ENCODE results near the gene USP2.
"Not testable (repeated sequence)": the region's sequence is repeated elsewhere in the genome, so short reads cannot be mapped to it uniquely, and the experiment has no call there.

USP2 gene

DNA sequence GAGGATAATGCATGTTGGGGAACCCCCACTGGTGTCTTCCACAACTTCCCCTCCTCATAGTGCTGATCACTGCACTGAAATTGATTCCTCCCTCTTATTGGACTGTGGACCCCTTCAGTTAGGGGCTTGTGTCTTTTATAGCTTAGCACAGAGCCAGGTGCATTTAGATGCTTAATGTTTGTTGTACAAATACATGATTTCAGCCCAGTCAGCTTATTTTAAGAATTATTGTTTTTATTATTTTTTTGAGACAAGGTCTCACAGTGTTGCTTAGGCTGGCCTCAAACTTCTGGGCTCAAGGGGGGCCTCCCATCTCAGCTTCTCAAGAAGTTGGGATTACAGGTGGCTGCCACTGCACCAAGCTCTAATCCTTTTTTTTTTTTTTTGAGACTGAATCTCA, 33.2 kb upstream of the USP2 start:
- no peak overlapping the region for H3K4me3 ChIP-seq (ENCODE audit: low read depth, low read length)
- DNase-seq (ENCODE audit: low read depth) = no peak
- TF ChIP-seq, protein P1, sequence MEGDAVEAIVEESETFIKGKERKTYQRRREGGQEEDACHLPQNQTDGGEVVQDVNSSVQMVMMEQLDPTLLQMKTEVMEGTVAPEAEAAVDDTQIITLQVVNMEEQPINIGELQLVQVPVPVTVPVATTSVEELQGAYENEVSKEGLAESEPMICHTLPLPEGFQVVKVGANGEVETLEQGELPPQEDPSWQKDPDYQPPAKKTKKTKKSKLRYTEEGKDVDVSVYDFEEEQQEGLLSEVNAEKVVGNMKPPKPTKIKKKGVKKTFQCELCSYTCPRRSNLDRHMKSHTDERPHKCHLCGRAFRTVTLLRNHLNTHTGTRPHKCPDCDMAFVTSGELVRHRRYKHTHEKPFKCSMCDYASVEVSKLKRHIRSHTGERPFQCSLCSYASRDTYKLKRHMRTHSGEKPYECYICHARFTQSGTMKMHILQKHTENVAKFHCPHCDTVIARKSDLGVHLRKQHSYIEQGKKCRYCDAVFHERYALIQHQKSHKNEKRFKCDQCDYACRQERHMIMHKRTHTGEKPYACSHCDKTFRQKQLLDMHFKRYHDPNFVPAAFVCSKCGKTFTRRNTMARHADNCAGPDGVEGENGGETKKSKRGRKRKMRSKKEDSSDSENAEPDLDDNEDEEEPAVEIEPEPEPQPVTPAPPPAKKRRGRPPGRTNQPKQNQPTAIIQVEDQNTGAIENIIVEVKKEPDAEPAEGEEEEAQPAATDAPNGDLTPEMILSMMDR (IDR thresholded peaks at IDR 0.05; ENCODE audit: insufficient read depth, low read depth, low read length, missing control alignments) = no peak

DNA sequence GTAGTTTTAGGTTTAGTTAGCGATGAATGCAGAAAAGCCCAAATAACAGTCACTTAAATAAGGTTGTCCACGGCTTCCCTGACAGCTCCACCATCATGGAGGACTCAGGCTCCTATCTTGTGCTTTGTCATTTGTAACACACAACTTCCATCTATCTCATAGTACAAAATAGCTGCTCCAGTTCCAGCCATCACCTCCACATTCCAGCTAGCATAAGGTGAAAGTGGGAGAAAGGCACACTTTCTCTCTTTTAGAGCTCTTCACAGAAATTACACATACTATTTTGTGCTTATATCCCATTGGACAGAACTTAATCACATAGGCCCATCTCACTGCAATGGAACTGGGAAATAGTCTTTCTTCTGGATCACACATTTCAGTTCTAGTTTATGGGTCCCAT, 32.8 kb upstream of the USP2 start:
- H3K4me3 ChIP-seq (ENCODE audit: low read depth, low read length) = no peak overlapping the region
- no peak for DNase-seq (ENCODE audit: low read depth)
- TF ChIP-seq, protein P1 (IDR thresholded peaks at IDR 0.05; ENCODE audit: insufficient read depth, low read depth, low read length, missing control alignments) = no peak

DNA sequence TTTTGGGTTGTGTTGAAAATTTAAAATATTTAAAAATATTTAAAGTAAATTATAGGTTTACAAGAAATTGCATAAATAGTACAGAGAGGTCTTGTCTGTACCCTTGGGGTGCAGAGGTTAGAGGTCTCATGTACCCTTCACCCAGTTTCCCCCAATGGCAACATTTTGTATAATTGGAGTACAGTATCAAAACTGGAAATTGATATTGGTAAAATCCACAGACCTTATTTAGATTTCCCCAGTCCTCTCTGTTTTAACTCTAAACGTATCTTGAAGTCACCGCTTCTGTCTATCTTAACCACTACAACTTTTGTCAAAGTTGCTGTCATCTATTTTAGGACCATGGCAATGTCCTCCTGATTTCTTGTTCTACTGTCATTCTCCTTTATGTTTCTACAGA, 30.6 kb upstream of the USP2 start:
- no peak overlapping the region for H3K4me3 ChIP-seq (ENCODE audit: low read depth, low read length)
- TF ChIP-seq, protein P1 (IDR thresholded peaks at IDR 0.05; ENCODE audit: insufficient read depth, low read depth, low read length, missing control alignments) = no peak
- DNase-seq (ENCODE audit: low read depth) = no peak

DNA sequence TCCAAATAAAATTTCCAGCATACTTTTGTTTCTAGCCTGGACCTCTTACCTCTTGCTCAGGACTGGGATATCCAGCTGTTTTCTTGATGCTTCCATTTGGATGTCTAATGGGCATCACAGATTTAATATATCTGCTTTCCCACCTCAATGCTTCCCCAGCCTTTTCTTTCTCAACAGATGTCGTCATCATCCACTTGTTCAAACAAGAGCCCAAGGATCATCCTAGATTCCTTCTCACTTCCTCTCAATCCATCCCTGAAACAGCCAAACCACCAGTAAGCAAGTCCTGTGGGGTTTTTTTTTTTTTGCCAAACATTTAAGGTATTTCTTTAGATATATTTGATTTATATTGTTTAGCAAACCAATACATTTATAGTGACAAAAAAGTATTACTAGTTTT, 29.0 kb upstream of the USP2 start:
- TF ChIP-seq, protein P1 (IDR thresholded peaks at IDR 0.05; ENCODE audit: insufficient read depth, low read depth, low read length, missing control alignments) = no peak
- H3K4me3 ChIP-seq (ENCODE audit: low read depth, low read length) = no peak overlapping the region

DNA sequence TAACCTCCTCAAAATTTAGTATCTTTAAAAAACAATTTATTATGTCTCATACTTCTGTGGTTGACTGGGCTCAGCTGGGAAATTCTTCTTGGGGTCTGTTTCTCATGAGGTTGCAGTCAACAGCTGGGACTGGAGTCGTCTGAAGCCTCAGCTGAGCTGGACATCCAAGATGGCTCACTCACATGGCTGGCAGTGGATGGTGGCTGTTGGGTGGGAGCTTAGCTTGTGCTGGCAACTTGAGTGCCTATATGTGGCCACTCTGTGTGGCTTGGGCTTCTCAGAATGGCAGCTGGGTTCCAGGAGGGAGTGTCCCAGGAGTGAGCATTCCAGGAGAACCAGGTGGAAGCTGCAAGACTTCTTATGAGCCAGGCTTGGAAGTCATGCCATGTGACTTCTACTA, 28.2 kb upstream of the USP2 start:
- TF ChIP-seq, protein P1 (IDR thresholded peaks at IDR 0.05; ENCODE audit: insufficient read depth, low read depth, low read length, missing control alignments) = no peak
- no peak overlapping the region for H3K4me3 ChIP-seq (ENCODE audit: low read depth, low read length)
- no peak for DNase-seq (ENCODE audit: low read depth)

More for the DNA sequence above, 29.0 kb upstream of the USP2 start:
- DNase-seq (ENCODE audit: low read depth) = no peak

DNA sequence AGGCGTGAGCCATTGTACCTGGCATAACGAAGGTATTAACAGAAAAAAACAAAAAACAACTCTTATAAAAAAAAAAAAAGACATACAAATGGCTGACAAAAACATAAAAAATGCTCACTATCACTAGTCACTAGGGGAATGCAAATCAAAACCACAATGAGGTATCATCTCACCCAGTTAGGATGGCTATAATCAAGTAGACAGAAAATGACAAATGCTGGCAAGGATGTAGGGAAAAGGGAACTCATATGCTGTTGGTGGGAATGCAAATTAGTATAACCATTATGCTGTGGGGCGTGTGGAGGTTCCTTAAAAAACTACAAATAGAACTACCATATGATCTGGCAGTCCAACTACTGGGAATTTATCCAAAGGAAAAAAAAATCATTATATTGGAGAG, 24.5 kb upstream of the USP2 start:
- TF ChIP-seq, protein P1 (IDR thresholded peaks at IDR 0.05; ENCODE audit: insufficient read depth, low read depth, low read length, missing control alignments) = no peak
- H3K4me3 ChIP-seq (ENCODE audit: low read depth, low read length) = no peak overlapping the region
- DNase-seq (ENCODE audit: low read depth) = no peak

GRCh38 chr11:119405448-119405847, 24.0 kb upstream of the USP2 start:
- H3K4me3 ChIP-seq (ENCODE audit: low read depth, low read length); DNase-seq (ENCODE audit: low read depth): not testable (repeated sequence)
